ENCODE data around the gene BCOR. TPM values are rescaled to one million over a fixed set of nuclear protein-coding genes. Genes with fewer than 3 reads are reported as not detected.

Gene BCOR
- total RNA-seq, 1 experiment from 2014 or later: 134 TPM

- Histone ChIP-seq H3K4ac (ENCODE audit: low read depth, low read length) (no peak overlapping the region), H2BK12ac (ENCODE audit: insufficient read length, low read depth, low read length) (no peak overlapping the region), H3K14ac (ENCODE audit: insufficient read depth, low read length) (no peak overlapping the region), H3K27ac (ENCODE audit: insufficient read length, low read depth, low read length) (no peak overlapping the region), H3K56ac (ENCODE audit: insufficient read length, low read depth, low read length) (no peak overlapping the region), H3K18ac (ENCODE audit: insufficient read length, low read depth, low read length) (peak overlapping the region; percentile 30), H3T11ph (ENCODE audit: low read length) (no peak overlapping the region), H4K91ac (ENCODE audit: insufficient read length, low read depth, low read length) (no peak overlapping the region), H2BK20ac (ENCODE audit: low read depth, low read length, poor library complexity, severe bottlenecking) (no peak overlapping the region), H2BK120ac (ENCODE audit: low read depth, low read length, poor library complexity, severe bottlenecking) (no peak overlapping the region), H3K79me2 (ENCODE audit: insufficient read depth, low read length) (no peaks in the 10 kb centered on the region), H2AK5ac (ENCODE audit: insufficient read length, low read length) (no peak overlapping the region), H2BK5ac (ENCODE audit: insufficient read length, low read length) (no peak overlapping the region), H2AFZ (ENCODE audit: low read length) (no peak overlapping the region), H3K9me3 (ENCODE audit: control insufficient read depth, low read depth, low read length) (no peaks in the 10 kb centered on the region), H3K27me3 (ENCODE audit: insufficient read depth, low read length) (peaks cover 61% of the 10 kb centered on the region), H4K8ac (replicated peaks; ENCODE audit: insufficient read length, low read depth, low read length) (no peak overlapping the region), H4K20me1 (ENCODE audit: control insufficient read depth, insufficient read depth, insufficient read length) (no peaks in the 10 kb centered on the region), H3K4me2 (ENCODE audit: insufficient read depth, insufficient read length, low read length) (peak overlapping the region; percentile 81), H3K9ac (ENCODE audit: extremely low read depth, insufficient read length, low read length) (no peak overlapping the region), H4K5ac (ENCODE audit: insufficient read length, low read depth, low read length) (no peak overlapping the region), H3K4me1 (ENCODE audit: insufficient read depth, low read length) (no peaks in the 10 kb centered on the region; the same call in 1 of the 2 replicates), H3K23me2 (ENCODE audit: insufficient read length, low read depth, low read length, poor library complexity, severe bottlenecking) (peaks cover 27% of the 10 kb centered on the region), H3K23ac (ENCODE audit: insufficient read length, low read depth, low read length) (no peak overlapping the region), H2BK15ac (ENCODE audit: low read depth, low read length) (no peak overlapping the region), H3K79me1 (ENCODE audit: insufficient read depth, low read depth, low read length, poor library complexity, severe bottlenecking) (no peaks in the 10 kb centered on the region)
- H3K27ac Mint-ChIP-seq: no peak overlapping the region
- H3K9me3 Mint-ChIP-seq: peaks cover 49 to 53% of the 10 kb centered on the region in 2 experiments
- peaks cover 0 to 5% (median 0%) of the 10 kb centered on the region in 3 experiments; a peak in 2 of 7 replicates for H3K36me3 Mint-ChIP-seq (ENCODE audit: insufficient read depth in 1 of 3, low read depth in 3 of 3)
- DNase-seq: peak; percentile 60
- H3K27me3 Mint-ChIP-seq (ENCODE audit: low read depth): peaks cover 87% of the 10 kb centered on the region
- H3K4me1 Mint-ChIP-seq: peaks cover 41 to 49% of the 10 kb centered on the region in 2 experiments
- H3K4me3 Mint-ChIP-seq: peak overlapping the region; percentile 56 to 78
- TF ChIP-seq, protein P1, sequence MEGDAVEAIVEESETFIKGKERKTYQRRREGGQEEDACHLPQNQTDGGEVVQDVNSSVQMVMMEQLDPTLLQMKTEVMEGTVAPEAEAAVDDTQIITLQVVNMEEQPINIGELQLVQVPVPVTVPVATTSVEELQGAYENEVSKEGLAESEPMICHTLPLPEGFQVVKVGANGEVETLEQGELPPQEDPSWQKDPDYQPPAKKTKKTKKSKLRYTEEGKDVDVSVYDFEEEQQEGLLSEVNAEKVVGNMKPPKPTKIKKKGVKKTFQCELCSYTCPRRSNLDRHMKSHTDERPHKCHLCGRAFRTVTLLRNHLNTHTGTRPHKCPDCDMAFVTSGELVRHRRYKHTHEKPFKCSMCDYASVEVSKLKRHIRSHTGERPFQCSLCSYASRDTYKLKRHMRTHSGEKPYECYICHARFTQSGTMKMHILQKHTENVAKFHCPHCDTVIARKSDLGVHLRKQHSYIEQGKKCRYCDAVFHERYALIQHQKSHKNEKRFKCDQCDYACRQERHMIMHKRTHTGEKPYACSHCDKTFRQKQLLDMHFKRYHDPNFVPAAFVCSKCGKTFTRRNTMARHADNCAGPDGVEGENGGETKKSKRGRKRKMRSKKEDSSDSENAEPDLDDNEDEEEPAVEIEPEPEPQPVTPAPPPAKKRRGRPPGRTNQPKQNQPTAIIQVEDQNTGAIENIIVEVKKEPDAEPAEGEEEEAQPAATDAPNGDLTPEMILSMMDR (conservative IDR thresholded peaks at IDR 0.05): no peak
- no CpG with 5 or more reads among the region's 35 CpGs for WGBS (ENCODE audit: extremely low coverage, insufficient read length, low lambda C conversion rate)
Observed at GRCh38 chrX:40009462-40009851, 88.3 kb downstream of the BCOR start.

All from H9 (cell line).